ENCODE data around the gene ANO5.
"Not testable (repeated sequence)": the region's sequence is repeated elsewhere in the genome, so short reads cannot be mapped to it uniquely, and the experiment has no call there.

Gene ANO5

GRCh38 chr11:22203281-22203680 is 10.4 kb downstream of the ANO5 start:
- DNase-seq (ENCODE audit: low read depth, low spot score) = no peak

GRCh38 chr11:22207162-22207561 is 14.3 kb downstream of the ANO5 start:
- no peak for DNase-seq (ENCODE audit: low read depth, low spot score)

- no peak for DNase-seq (ENCODE audit: low read depth, low spot score)
Measured at GRCh38 chr11:22208151-22208858, 15.4 kb downstream of the ANO5 start.

GRCh38 chr11:22216940-22217339 is 24.1 kb downstream of the ANO5 start:
- DNase-seq (ENCODE audit: low read depth, low spot score) = no peak

GRCh38 chr11:22221143-22221542 is 28.3 kb downstream of the ANO5 start:
- DNase-seq (ENCODE audit: low read depth, low spot score) = no peak

- DNase-seq (ENCODE audit: low read depth, low spot score) = no peak
Measured at GRCh38 chr11:22225190-22225589, 32.3 kb downstream of the ANO5 start.

- DNase-seq (ENCODE audit: low read depth, low spot score) = no peak
Measured at GRCh38 chr11:22234743-22235142, 41.9 kb downstream of the ANO5 start.

GRCh38 chr11:22244986-22245592 is 52.2 kb downstream of the ANO5 start:
- peak; percentile 57 for DNase-seq (ENCODE audit: low read depth, low spot score)

- DNase-seq (ENCODE audit: low read depth, low spot score) = no peak
Measured at GRCh38 chr11:22246992-22247391, 54.1 kb downstream of the ANO5 start.

GRCh38 chr11:22249871-22250270 is 57.0 kb downstream of the ANO5 start:
- DNase-seq (ENCODE audit: low read depth, low spot score) = no peak

- DNase-seq (ENCODE audit: low read depth, low spot score) = no peak
Measured at GRCh38 chr11:22256876-22257275, 64.0 kb downstream of the ANO5 start.

- DNase-seq (ENCODE audit: low read depth, low spot score) = no peak
Measured at GRCh38 chr11:22263613-22264012, 70.7 kb downstream of the ANO5 start.

GRCh38 chr11:22268983-22269624 is 76.2 kb downstream of the ANO5 start:
- not testable (repeated sequence) for DNase-seq (ENCODE audit: low read depth, low spot score)

GRCh38 chr11:22273781-22274180 is 80.9 kb downstream of the ANO5 start:
- no peak for DNase-seq (ENCODE audit: low read depth, low spot score)

- no peak for DNase-seq (ENCODE audit: low read depth, low spot score)
Measured at GRCh38 chr11:22275600-22275999, 82.7 kb downstream of the ANO5 start.

GRCh38 chr11:22276535-22276934 is 83.7 kb downstream of the ANO5 start:
- DNase-seq (ENCODE audit: low read depth, low spot score) = no peak

- not testable (repeated sequence) for DNase-seq (ENCODE audit: low read depth, low spot score)
Measured at GRCh38 chr11:22284991-22285390, 92.1 kb downstream of the ANO5 start.

- no peak for DNase-seq (ENCODE audit: low read depth, low spot score)
Measured at GRCh38 chr11:22302368-22302767, 109.5 kb downstream of the ANO5 start.

- peak; percentile 43 for DNase-seq (ENCODE audit: low read depth, low spot score)
Measured at GRCh38 chr11:22304337-22304961, 111.6 kb downstream of the ANO5 start.

GRCh38 chr11:22317656-22318055 is 124.8 kb downstream of the ANO5 start:
- DNase-seq (ENCODE audit: low read depth, low spot score) = no peak

- DNase-seq (ENCODE audit: low read depth, low spot score) = no peak
Measured at GRCh38 chr11:22331771-22332170, 138.9 kb downstream of the ANO5 start.
